ENCODE results near the gene ANKRD33B.

GRCh38 chr5:10540036-10540544 lies 23.8 kb upstream of the ANKRD33B start:
- TF ChIP-seq EZH2 (optimal IDR thresholded peaks at IDR 0.05; ENCODE audit: low read depth, low read length) (no peak), CTCF (IDR thresholded peaks at IDR 0.05; ENCODE audit: low read length) (no peak)

All from MM.1S (cell line).